OCI-LY1 (cell line): ENCODE measurements around the gene RAD52.

Experiments
- H2AFZ ChIP-seq: fragments of 200-600 bp; sonication (generic), shearing (Covaris generic); 2 replicates; pipeline ENCODE4 v1.6.0; 2014; ENCODE audit warnings: antibody characterized with exemption, mild to moderate bottlenecking, low read length
- H3F3A ChIP-seq: fragments of 200-600 bp; sonication (generic), shearing (Covaris generic); 2 replicates; pipeline ENCODE4 v1.6.0; 2014; ENCODE audit warnings: mild to moderate bottlenecking, antibody characterized with exemption, low read length, moderate library complexity; ENCODE audit not compliant: insufficient read depth
- H3K27ac ChIP-seq: fragments of 200-600 bp; sonication (generic); 2 replicates; pipeline ENCODE4 v1.5.1; 2014; ENCODE audit warnings: low read length, mixed run types, mild to moderate bottlenecking, low read depth; ENCODE audit not compliant: poor library complexity, severe bottlenecking
- H3K27me3 ChIP-seq: fragments of 200-600 bp; sonication (generic); 2 replicates; pipeline ENCODE4 v1.6.0; 2014; ENCODE audit warnings: antibody characterized with exemption, mild to moderate bottlenecking, low read length, moderate library complexity; ENCODE audit not compliant: insufficient read depth
- H3K36me3 ChIP-seq: fragments of 200-600 bp; sonication (generic); 2 replicates; pipeline ENCODE4 v1.6.1; 2014; ENCODE audit warnings: mild to moderate bottlenecking, antibody characterized with exemption, low read length, moderate library complexity, mixed read lengths; ENCODE audit not compliant: insufficient read depth
- H3K4me1 ChIP-seq: fragments of 200-600 bp; sonication (generic); 2 replicates; pipeline ENCODE4 v1.5.1; 2014; ENCODE audit warnings: mild to moderate bottlenecking, low read length, moderate library complexity; ENCODE audit not compliant: insufficient read depth, severe bottlenecking
- H3K4me2 ChIP-seq: fragments of 200-600 bp; sonication (generic), shearing (Covaris generic); 2 replicates; pipeline ENCODE4 v1.6.1; 2014; ENCODE audit warnings: low read length
- H3K4me3 ChIP-seq: fragments of 200-600 bp; sonication (generic); 2 replicates; pipeline ENCODE4 v1.5.1; 2014; ENCODE audit warnings: low read length, low read depth, mild to moderate bottlenecking, mixed read lengths; ENCODE audit not compliant: poor library complexity, severe bottlenecking
- H3K79me2 ChIP-seq: fragments of 200-600 bp; shearing (Covaris generic); 2 replicates; pipeline ENCODE4 v1.6.1; 2016; ENCODE audit warnings: mixed run types, low read length, mixed read lengths; ENCODE audit not compliant: insufficient read depth
- H3K9ac ChIP-seq: fragments of 200-600 bp; sonication (generic), shearing (Covaris generic); 2 replicates; pipeline ENCODE4 v1.6.1; 2014; ENCODE audit warnings: mild to moderate bottlenecking, low read length, mixed read lengths
- H3K9me2 ChIP-seq: fragments of 200-600 bp; sonication (generic), shearing (Covaris generic); 2 replicates; pipeline ENCODE4 v1.6.1; 2014; ENCODE audit warnings: low read depth, mild to moderate bottlenecking, low read length, mixed read lengths
- H3K9me3 ChIP-seq: fragments of 200-600 bp; shearing (Covaris generic); 2 replicates; pipeline ENCODE4 v1.6.1; 2014; ENCODE audit warnings: low read length, mixed read lengths
- H4K20me1 ChIP-seq: fragments of 200-600 bp; sonication (generic), shearing (Covaris generic); 2 replicates; pipeline ENCODE4 v1.6.0; 2016; ENCODE audit warnings: mild to moderate bottlenecking, low read length; ENCODE audit not compliant: insufficient read depth
- EZH2 ChIP-seq: fragments of 200-600 bp; sonication (generic), shearing (Covaris generic); IDR thresholded peaks from 2 replicates; pipeline ENCODE4 v1.8.0; 2017; ENCODE audit warnings: borderline replicate concordance, mixed run types, mild to moderate bottlenecking, antibody characterized with exemption, low read length, moderate library complexity, mixed read lengths
- TF ChIP-seq, protein P1 (sequence below): fragments of 200-600 bp; sonication (generic), shearing (Covaris generic); IDR thresholded peaks from 2 replicates; pipeline ENCODE4 v1.5.1; 2017; ENCODE audit warnings: mild to moderate bottlenecking, antibody characterized with exemption, low read length, moderate library complexity, mixed read lengths

Gene RAD52

DNA sequence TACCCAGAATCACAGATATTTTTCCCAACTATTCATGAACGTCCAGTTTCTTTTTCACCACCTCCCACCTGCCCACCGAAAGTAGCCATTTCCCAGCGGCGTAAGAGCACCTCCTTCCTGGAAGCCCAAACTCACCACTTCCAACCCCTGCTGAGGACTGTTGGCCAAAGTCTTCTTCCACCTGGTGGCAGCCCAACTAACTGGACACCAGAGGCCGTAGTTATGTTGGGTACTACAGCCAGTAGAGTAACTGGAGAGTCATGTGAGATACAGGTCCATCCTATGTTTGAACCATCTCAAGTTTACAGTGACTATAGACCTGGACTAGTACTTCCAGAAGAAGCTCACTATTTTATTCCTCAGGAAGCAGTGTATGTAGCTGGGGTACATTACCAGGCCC lies 81.6 kb downstream of the RAD52 start:
- H3K36me3 ChIP-seq, result peaks cover 90% of the 10 kb centered on the region
- no peak overlapping the region for H3K4me3 ChIP-seq
- H3K79me2 ChIP-seq, result no peaks in the 10 kb centered on the region
- no peaks in the 10 kb centered on the region for H3K27me3 ChIP-seq
- H3K4me2 ChIP-seq, result no peak overlapping the region
- H3K9me2 ChIP-seq, result no peaks in the 10 kb centered on the region
- no peaks in the 10 kb centered on the region for H3K9me3 ChIP-seq
- no peaks in the 10 kb centered on the region; the same call in 1 of the 2 replicates for H3F3A ChIP-seq
- H4K20me1 ChIP-seq, result no peaks in the 10 kb centered on the region
- no peaks in the 10 kb centered on the region for H3K4me1 ChIP-seq
- H2AFZ ChIP-seq, result no peak overlapping the region
- TF ChIP-seq, protein P1, sequence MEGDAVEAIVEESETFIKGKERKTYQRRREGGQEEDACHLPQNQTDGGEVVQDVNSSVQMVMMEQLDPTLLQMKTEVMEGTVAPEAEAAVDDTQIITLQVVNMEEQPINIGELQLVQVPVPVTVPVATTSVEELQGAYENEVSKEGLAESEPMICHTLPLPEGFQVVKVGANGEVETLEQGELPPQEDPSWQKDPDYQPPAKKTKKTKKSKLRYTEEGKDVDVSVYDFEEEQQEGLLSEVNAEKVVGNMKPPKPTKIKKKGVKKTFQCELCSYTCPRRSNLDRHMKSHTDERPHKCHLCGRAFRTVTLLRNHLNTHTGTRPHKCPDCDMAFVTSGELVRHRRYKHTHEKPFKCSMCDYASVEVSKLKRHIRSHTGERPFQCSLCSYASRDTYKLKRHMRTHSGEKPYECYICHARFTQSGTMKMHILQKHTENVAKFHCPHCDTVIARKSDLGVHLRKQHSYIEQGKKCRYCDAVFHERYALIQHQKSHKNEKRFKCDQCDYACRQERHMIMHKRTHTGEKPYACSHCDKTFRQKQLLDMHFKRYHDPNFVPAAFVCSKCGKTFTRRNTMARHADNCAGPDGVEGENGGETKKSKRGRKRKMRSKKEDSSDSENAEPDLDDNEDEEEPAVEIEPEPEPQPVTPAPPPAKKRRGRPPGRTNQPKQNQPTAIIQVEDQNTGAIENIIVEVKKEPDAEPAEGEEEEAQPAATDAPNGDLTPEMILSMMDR, result no peak
- no peak for TF ChIP-seq EZH2
- no peak overlapping the region for H3K9ac ChIP-seq
- no peak overlapping the region for H3K27ac ChIP-seq

DNA sequence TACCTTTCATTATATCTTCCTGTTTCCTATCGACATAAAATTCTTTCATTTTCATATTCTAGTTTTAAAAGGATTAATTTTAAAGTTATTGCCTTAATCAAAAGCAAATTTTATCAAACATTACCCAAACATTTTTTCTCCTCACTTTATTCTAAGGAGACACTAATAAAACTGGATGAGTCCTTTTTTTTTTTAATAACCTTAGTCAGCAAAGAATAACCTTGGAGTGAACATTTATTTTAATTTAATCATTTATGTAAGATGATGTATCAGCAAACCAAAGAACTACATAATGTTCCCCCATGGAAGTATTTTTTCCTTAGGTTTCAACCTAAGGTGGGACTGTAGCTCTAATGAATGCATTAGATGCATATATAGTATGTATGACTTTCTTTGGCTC lies 83.9 kb downstream of the RAD52 start:
- Histone ChIP-seq H3F3A (no peaks in the 10 kb centered on the region; the same call in 1 of the 2 replicates), H3K4me2 (no peak overlapping the region), H3K36me3 (peaks cover 97% of the 10 kb centered on the region)

DNA sequence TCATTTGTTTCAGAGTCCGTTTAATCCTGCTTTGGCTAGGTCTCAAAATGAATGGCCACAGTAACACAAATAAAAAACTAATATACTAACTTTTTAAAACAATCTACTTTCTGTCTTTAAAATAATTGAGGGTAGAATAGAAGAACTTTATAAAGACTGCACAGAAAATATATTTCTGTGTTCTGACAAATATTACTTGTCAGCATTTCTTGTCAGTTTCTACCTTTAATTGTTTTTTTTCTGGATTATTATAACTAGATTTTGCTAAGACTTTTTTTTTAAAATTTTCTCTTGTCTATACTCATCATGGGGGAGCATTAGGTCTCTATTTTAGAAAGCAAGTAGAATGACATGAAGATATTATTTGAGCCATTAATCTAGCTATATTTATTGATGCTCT lies 86.2 kb downstream of the RAD52 start:
- Histone ChIP-seq H3F3A (no peaks in the 10 kb centered on the region; the same call in 1 of the 2 replicates), H3K4me1 (no peaks in the 10 kb centered on the region), H3K9me2 (no peaks in the 10 kb centered on the region), H4K20me1 (no peaks in the 10 kb centered on the region), H3K79me2 (no peaks in the 10 kb centered on the region), H3K36me3 (peaks cover 95% of the 10 kb centered on the region), H3K27me3 (no peaks in the 10 kb centered on the region), H3K9me3 (no peaks in the 10 kb centered on the region), H3K27ac (no peak overlapping the region), H3K9ac (no peak overlapping the region), H3K4me3 (no peak overlapping the region), H2AFZ (no peak overlapping the region), H3K4me2 (no peak overlapping the region)
- TF ChIP-seq, protein P1, result no peak
- no peak for TF ChIP-seq EZH2

More for the DNA sequence above, 83.9 kb downstream of the RAD52 start:
- Histone ChIP-seq H3K9me3 (no peaks in the 10 kb centered on the region), H2AFZ (no peak overlapping the region), H4K20me1 (no peaks in the 10 kb centered on the region), H3K9ac (no peak overlapping the region), H3K27me3 (no peaks in the 10 kb centered on the region), H3K4me1 (no peaks in the 10 kb centered on the region), H3K79me2 (no peaks in the 10 kb centered on the region), H3K27ac (no peak overlapping the region), H3K4me3 (no peak overlapping the region), H3K9me2 (no peaks in the 10 kb centered on the region)
- TF ChIP-seq, protein P1, result no peak
